Esophagus muscularis mucosa (tissue), 3 donors: ENCODE measurements around the gene DECR2.

ENCODE experiments used
- CTCF ChIP-seq, 3 experiments: fragments of 200-600 bp in 2 of 3; fragments of 450-650 bp in 1 of 3; sonication (generic) in 2 of 3; IDR thresholded peaks; one replicate each; pipeline ENCODE4 v1.5.1; 2017 to 2019; ENCODE audit warnings: antibody characterized with exemption in 3 of 3, mild to moderate bottlenecking in 2 of 3, moderate library complexity in 1 of 3
- POLR2A ChIP-seq: fragments of 450-650 bp; IDR thresholded peaks from one replicate; pipeline ENCODE4 v1.6.1; 2017; ENCODE audit warnings: antibody characterized with exemption, moderate library complexity, mild to moderate bottlenecking, low read depth
- POLR2AphosphoS5 ChIP-seq, 2 donors: sonication (generic); formaldehyde crosslinking; IDR thresholded peaks; one replicate each; pipeline ENCODE4 v1.6.1; 2017; ENCODE audit warnings: antibody characterized with exemption in 2 of 2

DNA sequence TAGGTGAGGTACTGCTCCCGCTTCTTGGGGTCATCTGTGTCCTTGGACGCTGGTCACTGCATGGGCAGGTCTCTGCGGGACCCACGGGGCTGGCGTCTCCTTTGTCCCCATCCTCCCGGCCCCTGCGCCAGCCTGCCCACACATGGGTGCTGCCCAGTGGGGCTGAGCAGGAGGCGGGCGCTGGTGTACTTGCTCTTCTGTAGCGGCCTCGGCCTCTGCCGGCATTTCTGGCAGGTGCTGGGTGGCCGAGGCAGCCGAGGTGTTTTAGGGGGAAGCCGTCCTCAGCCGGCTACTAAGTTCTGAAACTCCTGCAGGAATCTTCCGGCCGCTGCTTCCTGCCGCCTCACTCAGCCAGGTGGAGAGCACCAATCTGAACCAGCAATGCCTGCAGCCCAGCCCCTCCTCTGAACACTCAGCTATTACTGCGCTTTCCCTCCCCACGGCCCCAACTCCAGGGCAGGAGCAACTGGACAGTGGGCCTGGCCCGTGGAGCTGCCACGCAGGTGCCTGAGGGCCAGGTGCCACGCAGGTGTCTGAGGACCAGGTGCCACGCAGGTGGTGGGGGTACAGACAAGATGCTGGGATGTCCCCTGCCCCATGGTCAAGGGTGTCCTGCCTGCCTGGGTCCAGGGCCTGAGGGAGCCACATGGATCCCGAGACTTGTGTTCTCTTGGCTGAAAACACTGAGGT, 10.0 kb downstream of the DECR2 start:
- TF ChIP-seq POLR2A (no peak), CTCF (IDR thresholded peaks at IDR 0.05) (no peak), POLR2AphosphoS5 (IDR thresholded peaks at IDR 0.05) (no peak)
